ENCODE results near the gene PNMA1. TPM values are rescaled to one million over a fixed set of nuclear protein-coding genes. Genes with fewer than 3 reads are reported as not detected.

Gene PNMA1
- total and polyA plus RNA-seq, 2 of the 13 experiments (the other 11 are each of a cell fraction or from before 2014, with no cell fraction given): 7.0 to 8.3 TPM

DNA sequence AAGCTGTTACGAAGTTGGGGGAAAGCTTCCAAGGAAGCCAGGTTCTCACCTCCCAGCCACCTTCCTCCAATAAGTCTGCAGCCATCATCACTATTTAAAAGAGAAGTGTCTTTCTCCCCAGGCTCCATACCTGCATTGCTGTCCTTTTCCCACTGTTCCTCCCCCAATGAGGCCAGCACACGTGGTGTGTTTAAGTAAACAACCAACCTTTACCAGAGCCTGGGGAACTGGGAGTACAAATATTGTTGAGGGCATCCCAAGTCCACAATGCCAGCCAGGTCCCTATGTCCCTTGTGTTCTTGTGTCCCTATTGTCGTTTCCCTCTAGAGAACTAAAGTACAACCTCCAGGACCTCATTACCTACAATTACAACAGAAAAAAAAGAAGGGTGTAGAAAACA, 49.2 kb upstream of the PNMA1 start (continued):
- TF ChIP-seq ZNF816 (CRISPR knock-in tag; IDR thresholded peaks at IDR 0.05; ENCODE audit: borderline replicate concordance): no peak
- no peak for TF ChIP-seq ZBTB38 (CRISPR knock-in tag; IDR thresholded peaks at IDR 0.05)
- TF ChIP-seq RBM22 (optimal IDR thresholded peaks at IDR 0.05; ENCODE audit: low read length): no peak
- TF ChIP-seq ZNF260 (CRISPR knock-in tag; IDR thresholded peaks at IDR 0.05; ENCODE audit: borderline replicate concordance, low read depth): no peak
- no peak for TF ChIP-seq KDM6A (CRISPR knock-in tag; IDR thresholded peaks at IDR 0.05; ENCODE audit: low read depth)
- TF ChIP-seq JUN (CRISPR knock-in tag; IDR thresholded peaks at IDR 0.05): no peak
- no peak for TF ChIP-seq NCOA5 (CRISPR knock-in tag; IDR thresholded peaks at IDR 0.05)
- no peak for TF ChIP-seq POLR2AphosphoS5 (IDR thresholded peaks at IDR 0.05; ENCODE audit: low read depth, low read length)
- TF ChIP-seq ZNF75D (CRISPR knock-in tag; IDR thresholded peaks at IDR 0.05; ENCODE audit: borderline replicate concordance): no peak
- TF ChIP-seq POGZ (CRISPR knock-in tag; IDR thresholded peaks at IDR 0.05): no peak
- no peak for TF ChIP-seq ZNF709 (CRISPR knock-in tag; IDR thresholded peaks at IDR 0.05)
- no peak for TF ChIP-seq ZNF431 (CRISPR knock-in tag; IDR thresholded peaks at IDR 0.05; ENCODE audit: borderline replicate concordance, low read depth)
- peak; percentile 16; the same call in 1 of the 2 replicates for TF ChIP-seq ETV5 (CRISPR knock-in tag; IDR thresholded peaks at IDR 0.05; ENCODE audit: borderline replicate concordance)
- TF ChIP-seq, protein P1, sequence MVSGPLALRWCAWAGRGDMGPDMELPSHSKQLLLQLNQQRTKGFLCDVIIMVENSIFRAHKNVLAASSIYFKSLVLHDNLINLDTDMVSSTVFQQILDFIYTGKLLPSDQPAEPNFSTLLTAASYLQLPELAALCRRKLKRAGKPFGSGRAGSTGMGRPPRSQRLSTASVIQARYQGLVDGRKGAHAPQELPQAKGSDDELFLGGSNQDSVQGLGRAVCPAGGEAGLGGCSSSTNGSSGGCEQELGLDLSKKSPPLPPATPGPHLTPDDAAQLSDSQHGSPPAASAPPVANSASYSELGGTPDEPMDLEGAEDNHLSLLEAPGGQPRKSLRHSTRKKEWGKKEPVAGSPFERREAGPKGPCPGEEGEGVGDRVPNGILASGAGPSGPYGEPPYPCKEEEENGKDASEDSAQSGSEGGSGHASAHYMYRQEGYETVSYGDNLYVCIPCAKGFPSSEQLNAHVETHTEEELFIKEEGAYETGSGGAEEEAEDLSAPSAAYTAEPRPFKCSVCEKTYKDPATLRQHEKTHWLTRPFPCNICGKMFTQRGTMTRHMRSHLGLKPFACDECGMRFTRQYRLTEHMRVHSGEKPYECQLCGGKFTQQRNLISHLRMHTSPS (CRISPR knock-in tag; IDR thresholded peaks at IDR 0.05; ENCODE audit: low read depth): no peak
- TF ChIP-seq NKX3-1 (CRISPR knock-in tag; IDR thresholded peaks at IDR 0.05): no peak
- no peak for TF ChIP-seq ZNF589 (CRISPR knock-in tag; conservative IDR thresholded peaks at IDR 0.05)
- no peak for TF ChIP-seq RBM39 (IDR thresholded peaks at IDR 0.05; ENCODE audit: low read depth, low read length, poor library complexity, severe bottlenecking)
- no peak for TF ChIP-seq CEBPZ (IDR thresholded peaks at IDR 0.05; ENCODE audit: low read length)
- no peak for TF ChIP-seq ZFP41 (CRISPR knock-in tag; IDR thresholded peaks at IDR 0.05; ENCODE audit: borderline replicate concordance)
- TF ChIP-seq ZNF614 (CRISPR knock-in tag; IDR thresholded peaks at IDR 0.05; ENCODE audit: borderline replicate concordance): no peak
- no peak for TF ChIP-seq ZKSCAN5 (CRISPR knock-in tag; IDR thresholded peaks at IDR 0.05)
- no peak for TF ChIP-seq GFI1 (CRISPR knock-in tag; IDR thresholded peaks at IDR 0.05; ENCODE audit: borderline replicate concordance)
- peak; percentile 36; the same call in 1 of the 2 replicates for TF ChIP-seq KAT8 (CRISPR knock-in tag; IDR thresholded peaks at IDR 0.05)
- no peak for TF ChIP-seq KLF15 (CRISPR knock-in tag; IDR thresholded peaks at IDR 0.05; ENCODE audit: borderline replicate concordance)
- TF ChIP-seq ZNF570 (CRISPR knock-in tag; IDR thresholded peaks at IDR 0.05; ENCODE audit: borderline replicate concordance): no peak
- no peak for TF ChIP-seq ZNF383 (CRISPR knock-in tag; IDR thresholded peaks at IDR 0.05; ENCODE audit: borderline replicate concordance)
- no peak for TF ChIP-seq SALL2 (CRISPR knock-in tag; IDR thresholded peaks at IDR 0.05)

Data from HepG2 (cell line).